ENCODE data around the gene RNF220.

Gene RNF220

GRCh38 chr1:44634606-44635189 is 229.6 kb downstream of the RNF220 start:
- peaks cover 3% of the 10 kb centered on the region for H3K4me1 ChIP-seq (ENCODE audit: control insufficient read depth, insufficient read depth, low read length)
- no peak overlapping the region for H3K4me3 ChIP-seq (ENCODE audit: low read depth, low read length)
- H3K27me3 ChIP-seq (ENCODE audit: control insufficient read depth, insufficient read depth, low read length) = no peaks in the 10 kb centered on the region
- no peaks in the 10 kb centered on the region for H3K9me3 ChIP-seq (ENCODE audit: control insufficient read depth, insufficient read depth, low read length)
- H3K36me3 ChIP-seq (ENCODE audit: control insufficient read depth, insufficient read depth, low read length) = peaks cover 46% of the 10 kb centered on the region
- H3K9ac ChIP-seq (ENCODE audit: low read depth, low read length) = peak overlapping the region; percentile 1

GRCh38 chr1:44635439-44635838 is 230.4 kb downstream of the RNF220 start:
- Histone ChIP-seq H3K27me3 (ENCODE audit: control insufficient read depth, insufficient read depth, low read length) (no peaks in the 10 kb centered on the region), H3K36me3 (ENCODE audit: control insufficient read depth, insufficient read depth, low read length) (peaks cover 52% of the 10 kb centered on the region), H3K9ac (ENCODE audit: low read depth, low read length) (no peak overlapping the region), H3K4me1 (ENCODE audit: control insufficient read depth, insufficient read depth, low read length) (peaks cover 3% of the 10 kb centered on the region), H3K4me3 (ENCODE audit: low read depth, low read length) (no peak overlapping the region), H3K9me3 (ENCODE audit: control insufficient read depth, insufficient read depth, low read length) (no peaks in the 10 kb centered on the region)

GRCh38 chr1:44636083-44636687 is 231.1 kb downstream of the RNF220 start:
- Histone ChIP-seq H3K9me3 (ENCODE audit: control insufficient read depth, insufficient read depth, low read length) (no peaks in the 10 kb centered on the region), H3K36me3 (ENCODE audit: control insufficient read depth, insufficient read depth, low read length) (peaks cover 58% of the 10 kb centered on the region), H3K4me1 (ENCODE audit: control insufficient read depth, insufficient read depth, low read length) (peaks cover 2% of the 10 kb centered on the region), H3K4me3 (ENCODE audit: low read depth, low read length) (no peak overlapping the region), H3K27me3 (ENCODE audit: control insufficient read depth, insufficient read depth, low read length) (no peaks in the 10 kb centered on the region), H3K9ac (ENCODE audit: low read depth, low read length) (no peak overlapping the region)

DNA sequence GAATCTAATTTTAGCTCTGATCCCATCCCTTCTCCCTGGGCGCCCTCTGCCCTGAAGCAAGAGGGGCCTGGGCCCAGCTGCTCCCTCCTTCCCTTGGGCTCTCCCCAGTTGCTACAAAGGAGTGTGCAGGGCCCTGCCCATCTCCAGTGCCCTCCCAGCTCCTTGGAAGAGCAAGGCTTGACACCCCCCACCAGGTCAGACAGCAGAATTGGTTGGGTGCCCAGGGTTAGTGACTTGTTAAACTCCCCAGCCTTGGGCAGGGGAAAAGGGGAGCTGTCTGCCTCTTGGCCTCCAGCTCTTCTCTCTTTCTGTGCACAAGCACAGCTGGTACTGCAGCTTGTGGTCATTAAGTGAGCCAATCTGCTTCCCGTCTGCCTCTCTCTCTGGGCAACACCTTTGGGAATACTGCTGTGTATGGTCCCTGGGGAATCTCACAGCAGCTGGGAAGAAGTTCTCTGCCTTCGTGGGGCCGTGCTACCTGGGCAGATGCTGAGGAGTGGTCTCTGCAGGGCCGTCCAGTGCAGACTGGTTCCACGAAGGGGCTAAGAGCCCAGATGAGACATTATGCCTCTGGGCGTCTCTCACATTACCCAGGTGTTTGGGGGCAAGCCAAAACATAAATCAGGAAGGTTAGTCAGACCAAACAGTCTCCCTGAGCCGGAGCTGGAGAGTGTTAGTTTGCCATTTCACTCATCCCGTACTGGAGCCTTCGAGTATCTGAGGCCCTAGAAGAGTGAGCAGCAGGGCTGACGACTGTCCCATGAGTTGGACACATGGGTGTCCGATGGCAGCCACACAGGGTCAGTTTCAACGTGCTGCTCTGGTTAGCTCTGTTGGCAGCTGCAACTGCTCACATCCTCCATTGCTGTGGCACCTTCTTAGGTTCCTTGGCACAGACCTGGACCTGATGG is 231.9 kb downstream of the RNF220 start:
- Histone ChIP-seq H3K36me3 (ENCODE audit: control insufficient read depth, insufficient read depth, low read length) (peaks cover 60% of the 10 kb centered on the region), H3K9me3 (ENCODE audit: control insufficient read depth, insufficient read depth, low read length) (no peaks in the 10 kb centered on the region), H3K4me3 (ENCODE audit: low read depth, low read length) (no peak overlapping the region), H3K4me1 (ENCODE audit: control insufficient read depth, insufficient read depth, low read length) (no peaks in the 10 kb centered on the region), H3K9ac (ENCODE audit: low read depth, low read length) (no peak overlapping the region), H3K27me3 (ENCODE audit: control insufficient read depth, insufficient read depth, low read length) (no peaks in the 10 kb centered on the region)

DNA sequence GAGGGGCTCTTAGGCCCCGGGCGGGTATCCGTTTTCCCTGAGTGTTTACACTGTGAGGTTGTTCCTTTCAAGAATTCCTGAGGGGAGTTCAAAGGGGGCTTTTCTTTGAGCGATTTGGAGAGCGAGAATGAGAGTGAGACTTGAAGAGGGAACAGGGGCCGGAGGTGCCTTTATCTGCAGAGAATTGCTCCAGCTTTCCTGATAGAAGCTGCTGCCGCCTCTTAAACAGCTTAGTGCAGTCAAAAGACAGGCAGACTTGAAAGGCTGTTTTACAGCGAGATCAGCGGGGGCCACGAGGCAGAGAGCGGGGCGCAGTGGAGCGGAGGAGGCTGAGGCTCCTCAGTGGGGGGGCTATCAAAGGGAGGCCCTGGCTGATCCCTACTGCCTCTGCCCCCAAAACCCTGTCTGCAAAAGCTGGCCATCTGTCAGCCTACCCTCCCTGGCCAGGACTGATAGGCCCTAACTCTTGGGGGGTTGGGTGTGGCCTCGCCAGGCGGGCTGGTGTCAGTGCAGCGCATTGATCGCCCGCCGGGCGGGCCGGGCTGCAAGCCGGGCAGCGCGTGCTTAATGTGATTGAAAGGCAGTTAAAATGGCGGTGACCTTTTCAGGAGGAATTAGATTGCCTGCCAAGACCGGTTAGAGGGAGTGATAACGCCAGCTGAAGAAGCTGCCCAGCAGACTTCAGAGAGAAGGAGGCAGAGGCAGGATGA is 232.8 kb downstream of the RNF220 start:
- H3K36me3 ChIP-seq (ENCODE audit: control insufficient read depth, insufficient read depth, low read length) = peaks cover 64% of the 10 kb centered on the region
- no peak overlapping the region for H3K9ac ChIP-seq (ENCODE audit: low read depth, low read length)
- no peaks in the 10 kb centered on the region for H3K9me3 ChIP-seq (ENCODE audit: control insufficient read depth, insufficient read depth, low read length)
- H3K4me3 ChIP-seq (ENCODE audit: low read depth, low read length) = no peak overlapping the region
- H3K4me1 ChIP-seq (ENCODE audit: control insufficient read depth, insufficient read depth, low read length) = no peaks in the 10 kb centered on the region
- H3K27me3 ChIP-seq (ENCODE audit: control insufficient read depth, insufficient read depth, low read length) = no peaks in the 10 kb centered on the region

- no peak overlapping the region for H3K4me3 ChIP-seq (ENCODE audit: low read depth, low read length)
- H3K4me1 ChIP-seq (ENCODE audit: control insufficient read depth, insufficient read depth, low read length) = no peaks in the 10 kb centered on the region
- no peaks in the 10 kb centered on the region for H3K9me3 ChIP-seq (ENCODE audit: control insufficient read depth, insufficient read depth, low read length)
- H3K27me3 ChIP-seq (ENCODE audit: control insufficient read depth, insufficient read depth, low read length) = no peaks in the 10 kb centered on the region
- H3K36me3 ChIP-seq (ENCODE audit: control insufficient read depth, insufficient read depth, low read length) = peaks cover 72% of the 10 kb centered on the region
- H3K9ac ChIP-seq (ENCODE audit: low read depth, low read length) = no peak overlapping the region
Observed at GRCh38 chr1:44640200-44640853, 235.3 kb downstream of the RNF220 start.

GRCh38 chr1:44641126-44642102 is 236.4 kb downstream of the RNF220 start:
- H3K4me1 ChIP-seq (ENCODE audit: control insufficient read depth, insufficient read depth, low read length) = no peaks in the 10 kb centered on the region
- peaks cover 64% of the 10 kb centered on the region for H3K36me3 ChIP-seq (ENCODE audit: control insufficient read depth, insufficient read depth, low read length)
- no peak overlapping the region for H3K9ac ChIP-seq (ENCODE audit: low read depth, low read length)
- H3K4me3 ChIP-seq (ENCODE audit: low read depth, low read length) = no peak overlapping the region
- no peaks in the 10 kb centered on the region for H3K27me3 ChIP-seq (ENCODE audit: control insufficient read depth, insufficient read depth, low read length)
- H3K9me3 ChIP-seq (ENCODE audit: control insufficient read depth, insufficient read depth, low read length) = no peaks in the 10 kb centered on the region

DNA sequence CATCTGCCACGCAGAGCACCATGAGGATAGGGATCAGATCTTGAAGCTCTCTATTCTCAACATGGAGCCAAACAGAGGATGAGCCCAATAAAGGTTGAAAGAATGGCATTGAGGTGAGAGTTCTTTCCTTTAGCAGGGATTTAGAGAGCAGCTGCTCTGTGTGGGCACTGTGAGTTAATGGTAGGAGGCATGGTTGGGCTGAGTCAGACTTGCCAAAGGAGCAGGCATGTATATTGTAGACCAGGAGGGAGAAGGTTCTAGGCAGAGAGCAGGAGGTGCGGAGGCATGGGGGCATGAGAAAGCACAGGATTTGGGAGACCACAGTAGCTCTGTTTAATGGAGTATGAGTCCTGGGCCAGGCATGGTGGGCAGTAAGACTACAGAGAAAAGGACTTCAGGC is 237.2 kb downstream of the RNF220 start:
- Histone ChIP-seq H3K4me3 (ENCODE audit: low read depth, low read length) (no peak overlapping the region), H3K36me3 (ENCODE audit: control insufficient read depth, insufficient read depth, low read length) (peaks cover 62% of the 10 kb centered on the region), H3K27me3 (ENCODE audit: control insufficient read depth, insufficient read depth, low read length) (no peaks in the 10 kb centered on the region), H3K9me3 (ENCODE audit: control insufficient read depth, insufficient read depth, low read length) (no peaks in the 10 kb centered on the region), H3K9ac (ENCODE audit: low read depth, low read length) (no peak overlapping the region), H3K4me1 (ENCODE audit: control insufficient read depth, insufficient read depth, low read length) (no peaks in the 10 kb centered on the region)

GRCh38 chr1:44642925-44643324 is 237.9 kb downstream of the RNF220 start:
- Histone ChIP-seq H3K4me1 (ENCODE audit: control insufficient read depth, insufficient read depth, low read length) (no peaks in the 10 kb centered on the region), H3K4me3 (ENCODE audit: low read depth, low read length) (no peak overlapping the region), H3K9me3 (ENCODE audit: control insufficient read depth, insufficient read depth, low read length) (no peaks in the 10 kb centered on the region), H3K27me3 (ENCODE audit: control insufficient read depth, insufficient read depth, low read length) (no peaks in the 10 kb centered on the region), H3K36me3 (ENCODE audit: control insufficient read depth, insufficient read depth, low read length) (peaks cover 61% of the 10 kb centered on the region), H3K9ac (ENCODE audit: low read depth, low read length) (no peak overlapping the region)

- no peaks in the 10 kb centered on the region for H3K4me1 ChIP-seq (ENCODE audit: control insufficient read depth, insufficient read depth, low read length)
- H3K27me3 ChIP-seq (ENCODE audit: control insufficient read depth, insufficient read depth, low read length) = no peaks in the 10 kb centered on the region
- H3K4me3 ChIP-seq (ENCODE audit: low read depth, low read length) = no peak overlapping the region
- H3K9ac ChIP-seq (ENCODE audit: low read depth, low read length) = no peak overlapping the region
- no peaks in the 10 kb centered on the region for H3K9me3 ChIP-seq (ENCODE audit: control insufficient read depth, insufficient read depth, low read length)
- peaks cover 58% of the 10 kb centered on the region for H3K36me3 ChIP-seq (ENCODE audit: control insufficient read depth, insufficient read depth, low read length)
Observed at GRCh38 chr1:44643721-44644334, 238.8 kb downstream of the RNF220 start.

Data from iPS-15b (cell line).